ENCODE results near the gene PLXNB1. TPM values are rescaled to one million over a fixed set of nuclear protein-coding genes. Genes with fewer than 3 reads are reported as not detected.
"Not testable (repeated sequence)": the region's sequence is repeated elsewhere in the genome, so short reads cannot be mapped to it uniquely, and the experiment has no call there.

The PLXNB1 gene
- total RNA-seq, 2 donors from 2014 or later, result 2.4 to 4.1 TPM

DNA sequence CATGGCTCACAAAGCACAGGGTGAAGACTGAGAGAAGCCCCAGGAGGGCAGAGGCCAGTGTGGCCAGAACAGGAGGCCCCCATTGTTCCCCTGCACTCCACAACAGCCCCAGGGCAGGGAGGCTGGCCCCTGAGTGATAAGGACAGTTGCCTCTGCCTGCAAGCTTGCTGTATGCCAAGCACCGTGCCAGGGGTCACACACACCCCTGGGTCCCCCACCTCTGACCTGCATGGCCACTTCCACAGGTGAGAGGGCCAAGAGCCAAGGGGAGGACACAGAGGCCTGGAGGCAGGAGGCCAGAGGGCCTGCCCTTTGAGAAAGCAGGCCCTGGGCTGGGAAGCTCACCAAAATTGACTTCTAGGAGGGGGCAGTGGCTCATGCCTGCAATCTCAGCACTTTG is 40.4 kb upstream of the PLXNB1 start:
- Mint-ChIP-seq H3K36me3 (ENCODE audit: low read depth) (peaks cover 5% of the 10 kb centered on the region), H3K4me3 (peak overlapping the region; percentile 76), H3K27ac (peak overlapping the region; percentile 97), H3K4me1 (peaks cover 55% of the 10 kb centered on the region), H3K27me3 (no peaks in the 10 kb centered on the region)
- H3K9me3 ChIP-seq (ENCODE audit: control insufficient read depth, low read length, poor library complexity, severe bottlenecking), result no peaks in the 10 kb centered on the region
- DNase-seq (no peak), ATAC-seq (no peak)

GRCh38 chr3:48469046-48469915 is 39.4 kb upstream of the PLXNB1 start:
- H3K36me3 Mint-ChIP-seq (ENCODE audit: low read depth), result peaks cover 3% of the 10 kb centered on the region
- peak overlapping the region; percentile 97 for H3K27ac Mint-ChIP-seq
- no peaks in the 10 kb centered on the region for H3K27me3 Mint-ChIP-seq
- ATAC-seq (no peak), DNase-seq (no peak)
- H3K4me1 Mint-ChIP-seq, result peaks cover 47% of the 10 kb centered on the region
- no peaks in the 10 kb centered on the region for H3K9me3 ChIP-seq (ENCODE audit: control insufficient read depth, low read length, poor library complexity, severe bottlenecking)
- peak overlapping the region; percentile 76 for H3K4me3 Mint-ChIP-seq

- Mint-ChIP-seq H3K36me3 (ENCODE audit: low read depth) (peaks cover 3% of the 10 kb centered on the region), H3K4me1 (peaks cover 44% of the 10 kb centered on the region), H3K4me3 (peak overlapping the region; percentile 95), H3K27me3 (no peaks in the 10 kb centered on the region), H3K27ac (peak overlapping the region; percentile 97)
- DNase-seq (no peak), ATAC-seq (no peak)
- H3K9me3 ChIP-seq (ENCODE audit: control insufficient read depth, low read length, poor library complexity, severe bottlenecking), result no peaks in the 10 kb centered on the region
Measured at GRCh38 chr3:48468329-48468731, 38.4 kb upstream of the PLXNB1 start.

DNA sequence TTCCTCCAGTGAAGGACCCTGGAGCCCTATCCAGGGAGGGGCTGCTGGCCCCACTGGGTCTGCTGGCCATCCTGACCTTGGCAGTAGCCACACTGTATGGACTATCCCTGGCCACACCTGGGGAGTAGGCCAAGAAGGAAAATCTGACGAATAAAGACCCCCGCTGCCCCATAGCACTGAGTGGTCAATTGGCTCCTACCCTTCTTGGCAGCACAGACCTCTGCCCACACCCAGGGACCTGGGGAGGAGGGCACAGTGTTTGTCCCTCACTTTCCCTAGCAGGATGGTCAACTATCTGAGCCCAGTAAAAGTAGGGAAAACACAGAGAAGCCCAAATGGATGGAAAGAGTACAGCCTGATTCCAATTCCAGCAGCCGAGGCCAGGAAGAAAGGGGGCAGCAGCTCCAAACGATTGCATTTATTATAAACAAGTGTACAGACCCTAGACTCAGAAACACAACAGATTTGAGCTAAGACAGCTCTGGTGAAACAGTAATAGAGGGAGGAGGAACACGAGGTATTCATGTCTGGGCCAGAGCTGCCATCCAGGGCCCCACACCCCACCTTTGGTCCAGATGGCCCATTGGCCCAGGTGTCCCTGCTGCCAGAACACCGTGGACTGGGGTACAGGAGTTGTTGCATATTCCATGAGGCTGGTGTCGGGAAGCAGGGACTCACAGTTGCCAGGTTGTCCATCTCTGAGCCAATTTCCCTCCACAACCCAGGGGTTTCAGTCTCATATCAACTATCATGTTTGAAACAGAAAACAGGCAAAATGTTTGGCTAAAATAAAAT is 37.8 kb upstream of the PLXNB1 start:
- peaks cover 38% of the 10 kb centered on the region for H3K4me1 Mint-ChIP-seq
- ATAC-seq, result no peak
- DNase-seq, result no peak
- H3K9me3 ChIP-seq (ENCODE audit: control insufficient read depth, low read length, poor library complexity, severe bottlenecking), result no peaks in the 10 kb centered on the region
- H3K27ac Mint-ChIP-seq, result peak overlapping the region; percentile 97
- H3K36me3 Mint-ChIP-seq (ENCODE audit: low read depth), result peaks cover 3% of the 10 kb centered on the region
- peak overlapping the region; percentile 95 for H3K4me3 Mint-ChIP-seq
- no peaks in the 10 kb centered on the region for H3K27me3 Mint-ChIP-seq

DNA sequence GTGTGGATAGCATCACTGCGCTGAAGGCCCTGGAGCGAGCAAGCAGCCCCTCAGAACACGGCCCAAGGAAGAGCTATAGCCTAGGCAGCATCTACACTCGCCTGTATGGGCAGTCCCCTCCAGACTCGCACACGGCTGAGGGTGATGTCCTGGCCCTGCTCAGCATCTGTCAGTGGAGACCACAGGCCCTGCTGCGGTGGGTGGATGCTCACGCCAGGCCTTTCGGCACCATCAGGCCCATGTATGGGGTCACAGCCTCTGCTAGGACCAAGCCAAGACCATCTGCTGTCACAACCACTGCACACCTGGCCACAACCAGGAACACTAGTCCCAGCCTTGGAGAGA is 37.2 kb upstream of the PLXNB1 start:
- H3K27ac Mint-ChIP-seq, result peak overlapping the region; percentile 97
- peaks cover 3% of the 10 kb centered on the region for H3K36me3 Mint-ChIP-seq (ENCODE audit: low read depth)
- H3K27me3 Mint-ChIP-seq, result no peaks in the 10 kb centered on the region
- no peaks in the 10 kb centered on the region for H3K9me3 ChIP-seq (ENCODE audit: control insufficient read depth, low read length, poor library complexity, severe bottlenecking)
- no peak for ATAC-seq
- no peak for DNase-seq
- peak overlapping the region; percentile 95 for H3K4me3 Mint-ChIP-seq
- peaks cover 38% of the 10 kb centered on the region for H3K4me1 Mint-ChIP-seq

DNA sequence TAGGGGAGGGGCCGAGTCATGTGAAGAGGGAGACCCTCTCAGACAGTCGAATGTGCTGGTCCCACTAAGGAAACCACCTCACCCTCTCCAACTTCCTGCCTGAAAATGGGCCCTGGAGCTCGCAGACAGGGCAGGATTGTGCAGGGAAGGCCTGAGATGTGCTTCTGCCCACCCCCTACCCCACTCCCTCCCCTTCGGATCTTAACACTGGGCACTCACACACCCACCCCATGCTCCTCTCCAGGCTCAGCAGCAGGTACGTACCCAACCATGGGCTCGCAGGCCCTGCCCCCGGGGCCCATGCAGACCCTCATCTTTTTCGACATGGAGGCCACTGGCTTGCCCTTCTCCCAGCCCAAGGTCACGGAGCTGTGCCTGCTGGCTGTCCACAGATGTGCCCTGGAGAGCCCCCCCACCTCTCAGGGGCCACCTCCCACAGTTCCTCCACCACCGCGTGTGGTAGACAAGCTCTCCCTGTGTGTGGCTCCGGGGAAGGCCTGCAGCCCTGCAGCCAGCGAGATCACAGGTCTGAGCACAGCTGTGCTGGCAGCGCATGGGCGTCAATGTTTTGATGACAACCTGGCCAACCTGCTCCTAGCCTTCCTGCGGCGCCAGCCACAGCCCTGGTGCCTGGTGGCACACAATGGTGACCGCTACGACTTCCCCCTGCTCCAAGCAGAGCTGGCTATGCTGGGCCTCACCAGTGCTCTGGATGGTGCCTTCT is 36.7 kb upstream of the PLXNB1 start:
- Mint-ChIP-seq H3K27me3 (no peaks in the 10 kb centered on the region), H3K4me3 (peak overlapping the region; percentile 95), H3K27ac (peak overlapping the region; percentile 97), H3K4me1 (peaks cover 38% of the 10 kb centered on the region), H3K36me3 (ENCODE audit: low read depth) (peaks cover 3% of the 10 kb centered on the region)
- ATAC-seq (peak; percentile 50), DNase-seq (no peak)
- H3K9me3 ChIP-seq (ENCODE audit: control insufficient read depth, low read length, poor library complexity, severe bottlenecking), result no peaks in the 10 kb centered on the region

DNA sequence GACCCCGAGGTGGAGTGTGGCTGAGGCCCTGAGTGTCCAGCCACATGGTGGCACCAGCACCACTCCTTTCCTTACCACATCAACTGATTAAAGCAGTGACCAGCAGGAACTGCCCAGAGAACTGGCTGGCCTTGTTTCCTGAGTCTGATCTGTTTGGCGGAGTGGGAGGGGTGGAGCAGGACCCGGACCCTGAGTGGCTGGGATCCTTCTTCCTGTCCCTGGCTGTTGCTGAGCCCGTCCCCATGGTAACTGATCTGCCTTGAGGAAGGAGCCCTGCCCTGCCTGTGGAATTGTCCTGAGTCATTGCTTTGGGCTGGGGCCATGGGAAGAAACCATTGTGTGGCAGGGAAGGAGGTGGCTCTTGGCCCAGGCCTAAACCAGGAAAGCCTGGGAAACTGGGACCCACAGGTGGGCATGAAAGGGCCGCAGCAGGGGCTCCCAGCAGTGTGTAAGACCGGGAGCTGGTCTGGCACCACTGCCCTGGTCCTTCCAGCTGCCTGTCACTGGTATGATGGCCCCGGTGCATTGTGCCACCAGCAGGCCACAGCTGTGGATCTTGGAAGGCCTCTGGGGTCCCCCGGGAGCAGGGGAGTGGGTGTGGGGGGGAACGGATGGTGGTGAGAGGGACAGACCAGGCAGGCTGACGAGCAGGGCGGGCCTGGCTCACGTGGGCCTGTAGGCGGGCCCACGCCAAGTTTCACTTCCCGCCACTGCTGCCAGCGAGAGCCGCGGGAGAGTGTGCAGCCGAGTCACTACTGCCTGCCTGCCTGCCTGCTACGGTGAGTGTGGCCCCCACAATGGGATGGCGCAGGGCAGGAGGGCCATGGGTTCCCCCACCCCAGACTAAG is 35.9 kb upstream of the PLXNB1 start:
- H3K4me1 Mint-ChIP-seq, result peaks cover 39% of the 10 kb centered on the region

GRCh38 chr3:48465237-48465530 is 35.3 kb upstream of the PLXNB1 start:
- peaks cover 41% of the 10 kb centered on the region for H3K4me1 Mint-ChIP-seq
- H3K27me3 Mint-ChIP-seq, result no peaks in the 10 kb centered on the region
- H3K4me3 Mint-ChIP-seq, result peak overlapping the region; percentile 95
- H3K36me3 Mint-ChIP-seq (ENCODE audit: low read depth), result peaks cover 3% of the 10 kb centered on the region
- ATAC-seq (no peak), DNase-seq (no peak)
- no peaks in the 10 kb centered on the region for H3K9me3 ChIP-seq (ENCODE audit: control insufficient read depth, low read length, poor library complexity, severe bottlenecking)
- H3K27ac Mint-ChIP-seq, result peak overlapping the region; percentile 97

More for the DNA sequence above, 35.9 kb upstream of the PLXNB1 start:
- H3K4me3 Mint-ChIP-seq, result peak overlapping the region; percentile 95
- peak overlapping the region; percentile 97 for H3K27ac Mint-ChIP-seq
- ATAC-seq (peak; percentile 96), DNase-seq (peak; percentile 58 to 66 (median 65))
- no peaks in the 10 kb centered on the region for H3K27me3 Mint-ChIP-seq
- no peaks in the 10 kb centered on the region for H3K9me3 ChIP-seq (ENCODE audit: control insufficient read depth, low read length, poor library complexity, severe bottlenecking)
- peaks cover 3% of the 10 kb centered on the region for H3K36me3 Mint-ChIP-seq (ENCODE audit: low read depth)

DNA sequence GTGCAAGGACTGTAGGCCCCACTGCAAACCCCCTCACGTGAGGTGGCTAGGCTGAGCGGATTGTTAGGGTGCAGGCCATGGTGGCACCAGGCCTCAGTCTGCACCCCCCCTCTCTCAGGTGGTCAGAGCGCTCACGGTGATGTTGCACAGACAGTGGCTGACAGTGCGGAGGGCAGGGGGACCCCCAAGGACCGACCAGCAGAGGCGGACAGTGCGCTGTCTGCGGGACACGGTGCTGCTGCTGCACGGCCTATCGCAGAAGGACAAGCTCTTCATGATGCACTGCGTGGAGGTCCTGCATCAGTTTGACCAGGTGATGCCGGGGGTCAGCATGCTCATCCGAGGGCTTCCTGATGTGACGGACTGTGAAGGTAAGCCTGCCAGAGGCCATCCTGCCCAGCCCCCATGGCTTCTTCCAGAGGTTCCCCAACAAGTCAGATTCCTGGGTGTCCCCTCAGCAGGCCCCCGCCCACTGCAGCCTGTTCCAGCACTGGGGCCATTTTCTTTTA is 34.9 kb upstream of the PLXNB1 start:
- Mint-ChIP-seq H3K4me3 (no peak overlapping the region), H3K4me1 (peaks cover 37% of the 10 kb centered on the region)

GRCh38 chr3:48463703-48464102 is 33.8 kb upstream of the PLXNB1 start:
- no peaks in the 10 kb centered on the region for H3K27me3 Mint-ChIP-seq
- H3K27ac Mint-ChIP-seq, result peak overlapping the region; percentile 2
- peaks cover 26% of the 10 kb centered on the region for H3K4me1 Mint-ChIP-seq
- no peaks in the 10 kb centered on the region for H3K9me3 ChIP-seq (ENCODE audit: control insufficient read depth, low read length, poor library complexity, severe bottlenecking)
- no peak for ATAC-seq
- DNase-seq, result no peak
- H3K36me3 Mint-ChIP-seq (ENCODE audit: low read depth), result no peaks in the 10 kb centered on the region
- no peak overlapping the region for H3K4me3 Mint-ChIP-seq

More for the DNA sequence above, 34.9 kb upstream of the PLXNB1 start:
- Mint-ChIP-seq H3K27me3 (no peaks in the 10 kb centered on the region), H3K27ac (peak overlapping the region; percentile 97), H3K36me3 (ENCODE audit: low read depth) (no peaks in the 10 kb centered on the region)
- no peaks in the 10 kb centered on the region for H3K9me3 ChIP-seq (ENCODE audit: control insufficient read depth, low read length, poor library complexity, severe bottlenecking)
- ATAC-seq (no peak), DNase-seq (no peak)

GRCh38 chr3:48461767-48462166 is 31.9 kb upstream of the PLXNB1 start:
- not testable (repeated sequence) for DNase-seq; H3K4me3 Mint-ChIP-seq; ATAC-seq; H3K9me3 ChIP-seq (ENCODE audit: control insufficient read depth, low read length, poor library complexity, severe bottlenecking); H3K27ac Mint-ChIP-seq; H3K36me3 Mint-ChIP-seq (ENCODE audit: low read depth); H3K27me3 Mint-ChIP-seq
- peaks cover 12% of the 10 kb centered on the region for H3K4me1 Mint-ChIP-seq

DNA sequence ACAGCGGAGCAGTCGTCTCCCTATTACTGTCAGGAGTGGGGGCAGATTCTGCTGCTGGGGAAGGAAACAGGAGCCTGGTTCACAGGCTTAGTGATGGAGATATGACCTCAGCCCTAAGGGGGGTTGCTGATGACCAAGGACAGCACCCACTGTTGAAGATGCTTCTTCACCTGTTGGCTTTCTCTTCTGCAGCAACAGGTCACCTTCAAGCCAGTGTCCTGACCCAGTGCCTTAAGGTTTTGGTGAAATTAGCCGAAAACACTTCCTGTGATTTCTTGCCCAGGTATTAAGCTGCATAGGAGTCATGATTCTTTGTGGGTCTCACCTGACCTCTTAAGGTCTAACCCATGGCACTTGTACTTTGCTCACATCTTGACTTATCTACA is 30.6 kb upstream of the PLXNB1 start:
- no peak for ATAC-seq
- no peak for DNase-seq
- no peaks in the 10 kb centered on the region for H3K9me3 ChIP-seq (ENCODE audit: control insufficient read depth, low read length, poor library complexity, severe bottlenecking)
- no peaks in the 10 kb centered on the region for H3K27me3 Mint-ChIP-seq
- H3K36me3 Mint-ChIP-seq (ENCODE audit: low read depth), result no peaks in the 10 kb centered on the region
- H3K4me3 Mint-ChIP-seq, result no peak overlapping the region
- H3K27ac Mint-ChIP-seq, result no peak overlapping the region
- H3K4me1 Mint-ChIP-seq, result peaks cover 3% of the 10 kb centered on the region
